ENCODE results near the gene LIPC. TPM values are rescaled to one million over a fixed set of nuclear protein-coding genes. Genes with fewer than 3 reads are reported as not detected.
A peak's percentile ranks its signal among the peaks of the same experiment; 100 is the strongest.

LIPC gene
- total RNA-seq, 3 donors from 2014 or later = 2.3 to 9.3 (median 3.4) TPM

GRCh38 chr15:58419803-58420524 lies 11.8 kb upstream of the LIPC start:
- H3K9me3 ChIP-seq = no peaks in the 10 kb centered on the region
- intact Hi-C loops (cut with DNase I, micrococcal nuclease) = no loop called here
- H3K4me1 ChIP-seq (ENCODE audit: low read depth) = no peaks in the 10 kb centered on the region
- TF ChIP-seq, protein P1, sequence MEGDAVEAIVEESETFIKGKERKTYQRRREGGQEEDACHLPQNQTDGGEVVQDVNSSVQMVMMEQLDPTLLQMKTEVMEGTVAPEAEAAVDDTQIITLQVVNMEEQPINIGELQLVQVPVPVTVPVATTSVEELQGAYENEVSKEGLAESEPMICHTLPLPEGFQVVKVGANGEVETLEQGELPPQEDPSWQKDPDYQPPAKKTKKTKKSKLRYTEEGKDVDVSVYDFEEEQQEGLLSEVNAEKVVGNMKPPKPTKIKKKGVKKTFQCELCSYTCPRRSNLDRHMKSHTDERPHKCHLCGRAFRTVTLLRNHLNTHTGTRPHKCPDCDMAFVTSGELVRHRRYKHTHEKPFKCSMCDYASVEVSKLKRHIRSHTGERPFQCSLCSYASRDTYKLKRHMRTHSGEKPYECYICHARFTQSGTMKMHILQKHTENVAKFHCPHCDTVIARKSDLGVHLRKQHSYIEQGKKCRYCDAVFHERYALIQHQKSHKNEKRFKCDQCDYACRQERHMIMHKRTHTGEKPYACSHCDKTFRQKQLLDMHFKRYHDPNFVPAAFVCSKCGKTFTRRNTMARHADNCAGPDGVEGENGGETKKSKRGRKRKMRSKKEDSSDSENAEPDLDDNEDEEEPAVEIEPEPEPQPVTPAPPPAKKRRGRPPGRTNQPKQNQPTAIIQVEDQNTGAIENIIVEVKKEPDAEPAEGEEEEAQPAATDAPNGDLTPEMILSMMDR (IDR thresholded peaks at IDR 0.05) = no peak
- DNase-seq = no peak
- no peak overlapping the region for H3K4me3 ChIP-seq
- H3K36me3 ChIP-seq (ENCODE audit: low read depth) = no peaks in the 10 kb centered on the region
- no peak for ATAC-seq

- Histone ChIP-seq H3K9me3 (no peaks in the 10 kb centered on the region), H3K4me3 (no peak overlapping the region), H3K4me1 (ENCODE audit: low read depth) (no peaks in the 10 kb centered on the region), H3K36me3 (ENCODE audit: low read depth) (no peaks in the 10 kb centered on the region)
- TF ChIP-seq, protein P1 (IDR thresholded peaks at IDR 0.05) = no peak
- DNase-seq = no peak
- intact Hi-C loops (cut with DNase I, micrococcal nuclease) = no loop called here
- ATAC-seq = no peak
Measured at GRCh38 chr15:58420579-58421043, 11.2 kb upstream of the LIPC start.

GRCh38 chr15:58423205-58423604 lies 8.6 kb upstream of the LIPC start:
- ATAC-seq (no peak), DNase-seq (no peak)
- H3K9me3 ChIP-seq = no peaks in the 10 kb centered on the region
- H3K4me3 ChIP-seq = no peak overlapping the region
- H3K36me3 ChIP-seq (ENCODE audit: low read depth) = no peaks in the 10 kb centered on the region
- no peaks in the 10 kb centered on the region for H3K4me1 ChIP-seq (ENCODE audit: low read depth)
- TF ChIP-seq, protein P1 (IDR thresholded peaks at IDR 0.05) = no peak
- intact Hi-C loops (cut with DNase I, micrococcal nuclease) = no loop called here

GRCh38 chr15:58423831-58424608 lies 7.8 kb upstream of the LIPC start:
- Histone ChIP-seq H3K36me3 (ENCODE audit: low read depth) (no peaks in the 10 kb centered on the region), H3K4me1 (ENCODE audit: low read depth) (no peaks in the 10 kb centered on the region), H3K9me3 (no peaks in the 10 kb centered on the region), H3K4me3 (no peak overlapping the region)
- TF ChIP-seq, protein P1 (IDR thresholded peaks at IDR 0.05) = no peak
- intact Hi-C loops (cut with DNase I, micrococcal nuclease) = no loop called here
- ATAC-seq (peak; percentile 47), DNase-seq (no peak)

DNA sequence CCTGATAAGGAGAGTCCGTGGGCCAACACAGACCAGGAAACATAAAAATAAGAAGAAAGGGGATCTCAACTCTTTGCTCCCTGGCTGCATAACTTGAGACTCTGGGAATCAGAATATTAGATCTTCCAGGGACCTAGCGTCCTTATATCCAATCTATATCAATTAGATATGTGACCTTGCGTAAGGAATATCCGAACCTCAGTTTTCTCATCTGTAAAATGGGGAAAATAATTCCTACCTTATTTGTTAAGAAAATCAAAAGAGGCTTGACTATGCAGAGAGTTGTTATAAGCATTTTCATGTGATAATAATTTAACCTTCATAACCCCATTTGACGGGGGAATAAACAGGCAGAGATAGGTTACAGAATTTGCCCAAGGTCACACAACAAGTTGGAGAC lies 7.1 kb upstream of the LIPC start:
- DNase-seq (no peak), ATAC-seq (no peak)
- no peaks in the 10 kb centered on the region for H3K36me3 ChIP-seq (ENCODE audit: low read depth)
- H3K4me1 ChIP-seq (ENCODE audit: low read depth) = no peaks in the 10 kb centered on the region
- intact Hi-C loops (cut with DNase I, micrococcal nuclease) = no loop called here
- H3K4me3 ChIP-seq = no peak overlapping the region
- H3K9me3 ChIP-seq = no peaks in the 10 kb centered on the region
- TF ChIP-seq, protein P1 (IDR thresholded peaks at IDR 0.05) = no peak
